Fibroblast of skin of right quadriceps (primary cell): Measurements from ENCODE around the gene ITGA8.
A peak's percentile ranks its signal among the peaks of the same experiment; 100 is the strongest.
"Not testable (repeated sequence)": the region's sequence is repeated elsewhere in the genome, so short reads cannot be mapped to it uniquely, and the experiment has no call there.

ENCODE experiments used
- DNase-seq: peaks from one replicate; pipeline ENCODE4 v3.0.0-alpha.2; 2013

Gene ITGA8

DNA sequence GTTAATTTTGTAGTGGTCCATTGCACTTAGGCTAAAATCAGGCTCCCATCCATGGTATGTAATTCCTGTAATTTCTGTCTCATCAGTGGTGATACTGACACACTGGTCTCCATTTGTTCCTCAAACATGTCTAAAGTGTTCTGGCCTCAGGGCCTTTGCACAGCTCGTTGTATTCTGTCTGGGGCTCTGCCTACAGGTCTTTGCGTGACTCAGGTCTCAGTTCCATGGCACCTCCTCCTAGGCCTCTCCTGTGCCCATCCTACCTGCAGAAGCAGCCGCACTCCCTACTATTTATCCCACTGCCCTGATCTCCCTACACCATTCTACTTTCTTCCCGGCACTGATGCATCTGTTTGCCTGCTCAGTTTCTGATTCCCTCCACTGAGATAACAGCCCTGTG, 173.8 kb downstream of the ITGA8 start:
- no peak for DNase-seq

DNA sequence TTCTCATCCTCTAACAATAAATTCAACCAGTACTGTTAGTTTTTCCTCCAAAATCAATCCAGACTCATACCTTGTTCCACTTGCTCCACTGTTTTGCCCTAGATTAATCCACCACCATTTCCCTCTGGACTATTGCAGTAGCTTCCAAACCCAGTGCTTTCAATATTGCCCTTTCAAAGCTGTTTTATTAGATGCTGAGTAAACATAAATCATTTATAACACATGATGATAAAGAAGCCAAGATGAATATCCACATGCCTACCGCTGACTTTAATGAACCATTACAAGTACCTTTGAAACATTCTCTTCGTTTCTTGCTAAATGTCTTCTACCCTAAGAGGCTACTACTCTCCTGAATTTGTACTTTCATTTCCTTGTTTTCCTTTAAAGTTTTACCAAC, 174.5 kb downstream of the ITGA8 start:
- DNase-seq = no peak

DNA sequence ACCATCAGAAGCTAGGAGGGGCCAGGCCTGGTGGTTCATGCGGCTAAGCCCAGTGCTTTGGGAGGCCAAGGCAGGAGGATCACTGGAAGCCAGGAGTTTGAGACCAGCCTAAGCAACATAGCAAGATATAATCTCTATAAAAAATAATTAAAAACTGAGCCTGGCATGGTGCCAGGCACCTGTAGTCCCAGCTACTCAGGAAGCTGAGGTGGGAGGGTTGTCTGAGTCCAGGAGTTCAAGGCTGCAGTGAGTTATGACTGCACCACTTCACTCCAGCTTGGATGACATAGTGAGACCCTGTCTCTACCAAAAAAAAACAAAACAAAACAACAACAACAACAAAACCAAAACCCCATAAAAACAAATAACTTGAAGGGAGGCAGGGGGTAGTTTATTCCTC, 175.7 kb downstream of the ITGA8 start:
- no peak for DNase-seq

DNA sequence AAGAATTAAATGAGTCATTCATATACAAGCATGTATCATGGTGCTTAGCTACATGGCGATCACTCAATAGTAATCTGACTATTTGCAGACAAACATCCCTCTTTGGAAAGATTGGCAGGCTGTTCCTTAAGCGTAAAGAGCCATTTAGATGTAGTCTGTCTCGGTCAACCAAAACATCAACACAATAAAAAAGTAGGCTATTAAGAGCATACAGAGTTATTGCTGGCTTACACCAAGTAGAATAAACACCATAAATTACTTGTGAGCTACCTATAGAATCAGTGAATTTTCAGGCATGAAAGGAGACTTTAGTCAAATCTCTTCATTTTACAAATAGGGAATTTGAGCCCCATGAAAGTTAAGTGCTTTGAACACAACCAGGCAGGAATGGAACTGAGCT, 176.9 kb downstream of the ITGA8 start:
- no peak for DNase-seq

DNA sequence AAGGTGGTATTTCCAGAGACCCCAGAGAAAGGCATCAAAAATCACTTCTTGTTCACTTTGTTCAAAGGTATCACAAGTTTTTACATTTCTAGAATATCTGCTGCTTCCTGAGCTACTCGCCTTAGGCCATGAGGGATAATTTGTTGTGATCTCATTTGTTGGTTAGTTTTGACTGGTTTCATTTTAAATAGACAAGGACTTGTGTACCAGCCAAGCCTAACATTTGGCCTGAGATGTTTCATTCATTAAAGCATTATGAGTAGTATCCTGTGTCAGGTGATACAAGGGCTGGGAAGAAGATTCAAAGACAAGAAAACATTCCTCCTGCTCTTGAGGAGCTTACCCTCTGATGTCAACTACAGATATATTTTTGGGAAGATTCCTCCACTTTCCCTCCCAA, 178.3 kb downstream of the ITGA8 start:
- DNase-seq = no peak

DNA sequence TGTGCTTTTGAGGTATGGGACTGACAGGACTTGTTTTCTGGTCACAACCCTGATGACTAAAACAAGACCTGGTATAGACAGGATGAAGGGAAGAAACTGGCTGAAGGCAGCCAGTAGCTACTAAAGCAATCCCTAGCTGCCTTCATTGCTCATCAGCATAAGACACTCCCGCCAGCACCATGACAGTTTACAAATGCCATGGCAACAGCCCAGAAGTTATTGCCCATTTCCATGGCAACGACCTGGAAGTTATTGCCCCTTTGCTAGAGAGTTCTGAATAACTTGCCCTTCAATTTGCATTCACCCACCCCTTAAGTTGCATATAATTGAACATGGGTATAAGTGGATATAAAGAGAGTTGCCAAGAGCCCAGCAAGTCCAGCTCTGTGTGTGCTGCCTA, 179.0 kb downstream of the ITGA8 start:
- no peak for DNase-seq

DNA sequence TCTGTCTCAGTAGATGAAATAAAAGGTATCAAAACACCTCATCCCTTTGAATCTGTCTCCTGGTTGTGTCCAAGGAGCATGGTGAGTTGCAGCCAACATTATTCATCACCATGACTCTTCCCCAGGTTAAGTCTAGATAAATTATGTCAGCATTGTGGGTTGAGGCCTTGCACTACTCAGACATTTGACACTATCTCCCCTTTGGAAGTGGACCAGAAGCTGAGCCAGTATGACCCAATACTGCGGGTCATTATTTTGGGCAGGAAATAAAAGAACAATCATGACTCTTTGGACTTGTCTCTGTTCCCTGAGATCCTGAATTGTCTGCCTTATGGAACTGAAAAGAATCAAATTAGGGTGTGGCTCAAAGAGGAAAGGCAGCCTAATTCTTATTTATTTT, 180.5 kb downstream of the ITGA8 start:
- no peak for DNase-seq

- DNase-seq = not testable (repeated sequence)
Observed at GRCh38 chr10:15534928-15535538, 184.7 kb downstream of the ITGA8 start.

- no peak for DNase-seq
Observed at GRCh38 chr10:15531927-15532722, 187.6 kb downstream of the ITGA8 start.

GRCh38 chr10:15528859-15529239, 190.9 kb downstream of the ITGA8 start:
- no peak for DNase-seq

DNA sequence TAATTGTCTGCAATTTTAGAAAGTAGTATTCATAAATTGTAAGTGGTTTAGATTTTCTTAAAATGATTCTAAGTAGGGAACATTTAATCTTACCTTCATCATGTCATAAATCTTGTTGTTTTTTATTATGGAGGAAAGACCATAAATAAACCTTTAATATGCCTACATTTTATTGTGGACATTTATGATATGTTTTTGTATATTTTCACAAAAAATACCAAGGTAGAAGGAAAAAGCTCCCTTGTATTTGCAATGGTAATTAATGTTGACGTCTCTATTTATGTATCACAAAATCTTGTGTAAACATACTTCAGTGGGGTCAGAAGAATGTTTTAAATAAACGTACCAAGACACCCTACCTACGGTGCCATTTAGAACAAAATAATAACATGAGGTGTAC, 193.0 kb downstream of the ITGA8 start:
- no peak for DNase-seq

DNA sequence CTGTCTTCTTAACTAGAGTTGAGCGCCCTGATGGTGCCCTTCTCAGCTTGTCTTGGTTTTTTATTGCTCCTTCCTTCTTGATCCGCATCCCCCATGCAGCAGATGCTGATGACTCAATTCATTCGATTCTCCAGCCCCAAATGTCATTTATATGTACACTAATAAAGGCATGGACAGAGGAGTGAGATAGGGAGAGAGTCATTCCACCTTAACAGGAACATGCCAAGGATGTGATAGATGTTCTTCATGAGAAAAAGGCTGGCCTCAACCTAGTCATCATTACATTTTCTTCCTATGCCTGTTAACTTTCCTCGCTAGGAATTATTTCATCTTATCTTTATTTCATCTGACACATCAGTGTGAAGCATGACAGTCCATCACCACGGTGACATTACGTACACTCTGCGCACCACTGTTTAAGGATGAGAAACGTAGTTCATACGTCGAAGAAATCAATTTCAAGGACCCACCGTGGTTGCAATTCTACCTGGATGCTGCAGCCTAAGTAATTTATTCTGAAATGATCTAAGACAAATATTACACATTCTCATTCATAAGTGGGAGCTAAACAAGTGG, 198.3 kb downstream of the ITGA8 start:
- DNase-seq = no peak

- peak; percentile 80 for DNase-seq
Observed at GRCh38 chr10:15518250-15518649, 201.5 kb downstream of the ITGA8 start.

DNA sequence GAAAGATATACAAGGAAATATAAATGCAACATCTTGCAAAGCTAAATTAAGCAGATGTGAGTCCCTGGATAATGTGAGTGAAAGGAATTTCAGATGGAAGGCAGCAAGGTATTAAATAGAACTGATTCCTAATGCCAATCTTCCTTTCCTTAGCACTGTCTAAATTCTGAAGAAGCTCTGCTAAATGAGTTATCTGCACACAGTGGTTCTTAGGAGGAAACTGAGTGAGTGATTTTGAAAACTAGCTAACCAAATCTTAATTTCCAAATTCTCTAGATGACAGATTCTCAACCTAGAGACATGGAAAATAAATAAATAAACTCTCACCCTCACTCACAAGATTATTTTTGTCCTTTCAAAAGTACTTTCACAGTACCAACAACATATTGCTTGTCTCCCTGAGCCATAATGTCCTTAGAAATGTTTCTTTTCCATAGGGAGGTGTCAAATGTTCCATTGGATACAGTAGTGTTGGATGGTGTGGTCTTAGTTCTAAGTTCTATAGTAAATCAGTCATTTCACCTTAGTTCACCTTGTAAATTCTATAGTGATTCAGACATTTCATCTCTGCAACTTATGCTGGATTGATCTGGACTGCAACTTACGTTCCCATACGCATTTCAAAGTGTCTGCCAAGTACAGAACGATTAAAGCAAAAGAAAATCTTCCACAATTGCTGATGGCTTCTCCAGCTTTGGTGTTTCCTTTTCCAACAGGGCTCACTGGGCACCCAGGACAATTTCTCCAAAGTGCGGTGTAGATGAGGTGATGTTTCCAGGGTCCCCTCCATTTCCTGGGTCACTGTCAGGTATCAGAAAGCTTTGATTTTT, 203.3 kb downstream of the ITGA8 start:
- no peak for DNase-seq

GRCh38 chr10:15515202-15515601, 204.5 kb downstream of the ITGA8 start:
- peak; percentile 66 for DNase-seq

DNA sequence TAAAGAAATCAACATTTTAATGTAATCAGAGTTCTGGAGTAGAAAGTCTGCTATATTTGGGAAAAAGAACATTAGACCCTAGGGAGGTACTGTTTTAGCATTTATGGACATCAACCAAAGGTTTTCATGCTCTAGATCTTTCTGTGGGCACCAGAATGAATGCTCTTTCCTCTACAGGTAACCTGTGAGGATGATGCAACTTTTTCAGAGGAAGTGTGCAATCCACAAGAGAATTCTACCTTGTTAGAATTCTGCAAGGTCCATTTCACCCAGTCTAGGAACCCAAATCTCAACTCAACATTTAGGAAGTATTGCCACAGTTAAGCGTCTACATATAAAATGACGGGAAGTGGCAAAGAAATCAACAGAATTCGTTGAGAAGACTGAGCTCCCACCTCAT, 208.8 kb downstream of the ITGA8 start:
- DNase-seq = no peak

GRCh38 chr10:15505329-15505728, 214.4 kb downstream of the ITGA8 start:
- DNase-seq = no peak

DNA sequence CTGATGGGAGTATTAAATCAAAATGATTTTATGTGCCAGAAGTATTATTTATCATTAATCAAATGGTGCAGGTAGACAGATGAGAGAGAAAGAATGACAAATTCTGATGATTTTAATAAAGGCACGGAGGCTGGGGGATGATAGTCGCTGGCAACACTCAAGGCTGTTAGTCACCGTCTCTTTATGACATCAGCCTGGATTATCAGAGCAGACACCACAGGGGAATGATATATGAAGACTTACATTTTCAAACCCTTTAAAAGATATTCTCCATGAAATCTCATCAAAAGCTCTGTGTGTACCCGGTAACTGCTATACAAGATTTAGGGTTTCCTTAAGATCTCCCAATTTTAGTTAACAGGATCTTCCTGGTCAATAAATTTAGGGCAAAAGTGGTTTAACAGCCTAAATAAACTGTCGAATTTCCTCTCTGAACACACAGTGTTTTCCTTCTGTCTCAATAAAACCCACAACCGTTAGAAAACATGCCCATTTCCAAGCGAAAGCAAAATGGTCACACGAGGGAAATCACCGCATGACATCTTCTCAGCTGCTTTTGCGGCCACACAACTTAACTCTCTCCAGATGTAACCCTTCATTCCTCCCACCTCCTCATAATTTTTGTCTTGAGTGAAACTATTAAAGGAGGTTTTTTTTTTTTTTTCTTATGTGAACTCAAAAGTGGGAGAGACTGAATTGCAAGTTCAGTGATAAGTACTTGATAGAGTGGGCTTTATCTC, 215.5 kb downstream of the ITGA8 start:
- peak; percentile 86 for DNase-seq

DNA sequence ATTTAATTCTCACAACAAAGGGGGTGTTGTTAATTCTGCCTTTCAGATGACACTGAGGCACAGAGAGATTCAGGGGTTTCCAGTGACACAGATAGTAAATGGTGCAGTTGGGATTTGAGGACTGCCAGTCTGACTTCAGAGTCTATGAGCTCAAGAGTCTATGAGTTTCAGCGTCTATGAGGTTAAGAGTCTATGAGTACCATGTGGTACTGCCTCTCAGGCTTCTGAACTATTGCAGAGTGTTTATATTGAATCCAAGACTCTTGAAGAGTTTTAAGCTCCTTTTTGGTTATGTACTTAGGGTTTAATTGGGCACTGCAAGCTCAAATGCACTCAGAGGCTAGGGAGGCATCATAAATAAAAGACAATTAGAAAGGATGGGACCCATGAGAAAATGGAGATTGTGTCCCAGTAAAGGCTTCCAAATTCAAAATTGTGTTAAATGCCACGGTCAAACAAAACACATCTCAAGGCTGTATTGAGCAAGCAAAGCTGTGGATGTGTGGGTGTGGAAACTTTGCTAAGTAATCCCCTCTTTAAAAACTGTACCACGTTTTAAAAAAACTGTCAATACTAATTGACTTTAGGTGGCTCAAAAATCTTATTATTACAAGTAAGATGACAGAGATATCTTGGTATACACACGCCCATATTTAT, 224.7 kb downstream of the ITGA8 start:
- no peak for DNase-seq

DNA sequence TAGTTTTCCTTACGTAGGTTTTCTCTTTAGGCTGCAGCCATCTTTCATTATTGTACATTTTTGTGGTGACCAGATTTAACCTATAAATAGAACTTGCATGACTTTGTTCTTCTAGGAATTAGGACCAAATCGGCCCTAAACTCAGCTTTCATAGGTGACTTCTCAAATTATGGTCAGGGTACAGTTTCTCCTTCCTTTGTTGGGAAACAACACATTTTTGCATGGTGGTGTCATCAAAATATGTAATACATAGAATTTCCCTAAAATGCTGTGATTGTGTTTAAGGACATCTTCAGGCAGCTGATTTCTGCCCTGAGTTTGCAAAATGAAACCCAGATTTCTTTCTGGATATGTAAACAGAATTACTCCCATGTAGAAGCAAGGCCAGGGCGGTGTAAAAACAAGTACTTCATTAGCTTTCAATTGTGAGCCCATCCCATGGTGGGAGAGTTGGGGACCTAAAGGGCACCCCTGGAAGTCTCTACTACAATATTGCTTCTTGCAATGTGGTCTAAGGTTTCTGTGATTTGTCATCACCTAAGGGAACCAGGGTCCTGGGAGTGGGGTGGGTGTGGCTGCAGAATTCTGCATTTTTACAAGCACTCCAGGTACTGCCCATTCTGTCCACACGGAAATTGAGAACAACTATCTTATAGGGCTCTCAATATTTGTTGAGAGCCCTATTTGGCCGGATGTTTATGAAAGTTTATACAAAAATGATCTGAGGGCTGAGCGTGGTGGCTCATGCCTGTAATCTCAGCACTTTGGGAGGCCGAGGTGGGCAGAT, 227.7 kb downstream of the ITGA8 start:
- peak; percentile 70 for DNase-seq

GRCh38 chr10:15489431-15489830, 230.3 kb downstream of the ITGA8 start:
- DNase-seq = no peak
